Neural progenitor cell (in vitro differentiated cells): ENCODE measurements around the gene UTY.

Experiments
- EZH2 ChIP-seq: fragments of 200-600 bp; sonication (generic); IDR thresholded peaks from 2 replicates; pipeline ENCODE4 v1.6.1; 2017; ENCODE audit warnings: antibody characterized with exemption, mild to moderate bottlenecking, moderate library complexity
- EZH2phosphoT487 ChIP-seq: fragments of 200-600 bp; sonication (generic); IDR thresholded peaks from 2 replicates; pipeline ENCODE4 v1.6.1; 2017; ENCODE audit warnings: antibody characterized with exemption
- TF ChIP-seq, protein P1 (sequence below): fragments of 200-600 bp; sonication (generic); IDR thresholded peaks from 2 replicates; pipeline ENCODE4 v1.5.1; 2017; ENCODE audit warnings: antibody characterized with exemption, mild to moderate bottlenecking

DNA sequence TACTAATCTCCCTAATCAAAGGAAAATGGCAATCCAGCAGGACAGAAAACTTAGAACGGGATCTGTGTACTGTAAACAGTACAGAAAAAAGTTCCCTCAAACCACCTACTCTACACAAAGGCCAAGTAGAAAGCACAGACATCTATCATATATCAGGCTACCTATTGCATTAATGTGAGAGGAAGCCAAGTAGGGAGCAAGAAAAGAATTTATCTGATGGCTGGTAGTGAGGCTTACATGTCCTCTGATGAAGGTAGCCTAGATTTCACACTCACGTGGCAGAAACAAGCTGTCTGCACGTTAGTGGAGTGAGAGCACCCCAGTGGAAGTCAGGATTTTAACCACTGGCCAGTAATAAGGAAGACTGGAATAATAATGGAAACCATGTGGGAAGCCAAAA lies 28.3 kb downstream of the UTY start:
- TF ChIP-seq EZH2 (no peak), EZH2phosphoT487 (no peak)
- TF ChIP-seq, protein P1, sequence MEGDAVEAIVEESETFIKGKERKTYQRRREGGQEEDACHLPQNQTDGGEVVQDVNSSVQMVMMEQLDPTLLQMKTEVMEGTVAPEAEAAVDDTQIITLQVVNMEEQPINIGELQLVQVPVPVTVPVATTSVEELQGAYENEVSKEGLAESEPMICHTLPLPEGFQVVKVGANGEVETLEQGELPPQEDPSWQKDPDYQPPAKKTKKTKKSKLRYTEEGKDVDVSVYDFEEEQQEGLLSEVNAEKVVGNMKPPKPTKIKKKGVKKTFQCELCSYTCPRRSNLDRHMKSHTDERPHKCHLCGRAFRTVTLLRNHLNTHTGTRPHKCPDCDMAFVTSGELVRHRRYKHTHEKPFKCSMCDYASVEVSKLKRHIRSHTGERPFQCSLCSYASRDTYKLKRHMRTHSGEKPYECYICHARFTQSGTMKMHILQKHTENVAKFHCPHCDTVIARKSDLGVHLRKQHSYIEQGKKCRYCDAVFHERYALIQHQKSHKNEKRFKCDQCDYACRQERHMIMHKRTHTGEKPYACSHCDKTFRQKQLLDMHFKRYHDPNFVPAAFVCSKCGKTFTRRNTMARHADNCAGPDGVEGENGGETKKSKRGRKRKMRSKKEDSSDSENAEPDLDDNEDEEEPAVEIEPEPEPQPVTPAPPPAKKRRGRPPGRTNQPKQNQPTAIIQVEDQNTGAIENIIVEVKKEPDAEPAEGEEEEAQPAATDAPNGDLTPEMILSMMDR, result no peak
